ENCODE results near the gene SRI. TPM values are rescaled to one million over a fixed set of nuclear protein-coding genes. Genes with fewer than 3 reads are reported as not detected.
"Not testable (repeated sequence)": the region's sequence is repeated elsewhere in the genome, so short reads cannot be mapped to it uniquely, and the experiment has no call there.

The SRI gene
- total and polyA plus RNA-seq, 9 donors, result 75.4 to 105 (median 91.5) TPM

GRCh38 chr7:88165697-88166096 lies 54.1 kb downstream of the SRI start:
- Histone ChIP-seq H3K27me3 (ENCODE audit: control insufficient read depth, insufficient read depth, low read length) (no peaks in the 10 kb centered on the region), H3K4me3 (ENCODE audit: low read length) (no peak overlapping the region), H3K27ac (ENCODE audit: low read length) (no peak overlapping the region), H3K4me1 (ENCODE audit: control insufficient read depth, insufficient read depth, low read length) (no peaks in the 10 kb centered on the region), H3K9me3 (replicated peaks; ENCODE audit: control insufficient read depth, low read depth, low read length) (no peaks in the 10 kb centered on the region), H3K36me3 (ENCODE audit: control insufficient read depth, insufficient read depth, low read length) (no peaks in the 10 kb centered on the region)
- no peak for DNase-seq

DNA sequence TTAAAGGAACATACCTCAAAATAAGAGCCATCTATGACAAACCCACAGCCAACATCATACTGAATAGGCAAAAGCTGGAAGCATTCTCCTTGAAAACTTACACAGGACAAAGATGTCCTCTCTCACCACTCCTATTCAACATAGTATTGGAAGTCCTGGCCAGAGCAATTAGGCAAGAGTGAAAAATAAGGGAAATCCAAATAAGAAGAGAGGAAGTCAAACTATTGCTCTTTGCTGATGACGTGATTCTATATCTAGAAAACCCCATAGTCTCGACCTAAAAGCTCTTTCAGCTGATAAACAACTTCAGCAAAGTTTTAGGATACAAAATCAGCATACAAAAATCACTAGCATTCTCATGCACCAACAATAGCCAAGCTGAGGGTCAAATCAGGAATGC lies 60.1 kb downstream of the SRI start:
- DNase-seq; H3K36me3 ChIP-seq (ENCODE audit: control insufficient read depth, insufficient read depth, low read length); H3K4me3 ChIP-seq (ENCODE audit: low read length); H3K9me3 ChIP-seq (replicated peaks; ENCODE audit: control insufficient read depth, low read depth, low read length); H3K27ac ChIP-seq (ENCODE audit: low read length); H3K27me3 ChIP-seq (ENCODE audit: control insufficient read depth, insufficient read depth, low read length); H3K4me1 ChIP-seq (ENCODE audit: control insufficient read depth, insufficient read depth, low read length): not testable (repeated sequence)
- no CpG with 5 or more reads among the region's 2 CpGs for WGBS (ENCODE audit: insufficient coverage)

DNA sequence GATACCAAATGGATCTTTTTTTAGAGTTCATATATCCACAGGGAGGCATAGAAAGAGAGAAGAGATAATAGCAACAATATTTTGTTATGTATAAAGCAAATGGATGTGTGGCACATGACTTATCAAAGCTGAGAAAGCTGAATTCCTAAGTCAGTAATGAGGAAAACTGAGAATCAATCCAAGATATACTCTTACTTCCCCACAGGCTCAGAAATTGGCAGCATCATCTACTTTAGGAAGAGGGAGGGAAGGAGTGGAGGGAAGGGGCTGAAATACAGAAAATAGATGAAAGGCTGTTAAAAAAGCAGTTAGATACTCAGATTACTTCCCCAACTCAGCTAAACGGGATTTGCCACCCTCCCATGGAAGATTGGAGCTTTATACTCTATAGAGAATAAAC lies 63.5 kb downstream of the SRI start:
- H3K4me1 ChIP-seq (ENCODE audit: control insufficient read depth, insufficient read depth, low read length), result no peaks in the 10 kb centered on the region
- peaks cover 3% of the 10 kb centered on the region for H3K9me3 ChIP-seq (replicated peaks; ENCODE audit: control insufficient read depth, low read depth, low read length)
- H3K27me3 ChIP-seq (ENCODE audit: control insufficient read depth, insufficient read depth, low read length), result no peaks in the 10 kb centered on the region
- peak; percentile 51 for DNase-seq
- WGBS (ENCODE audit: insufficient coverage), result no CpG with 5 or more reads among the region's 1 CpG
- H3K36me3 ChIP-seq (ENCODE audit: control insufficient read depth, insufficient read depth, low read length), result no peaks in the 10 kb centered on the region
- H3K27ac ChIP-seq (ENCODE audit: low read length), result no peak overlapping the region
- no peak overlapping the region for H3K4me3 ChIP-seq (ENCODE audit: low read length)

GRCh38 chr7:88155756-88156155 lies 64.1 kb downstream of the SRI start:
- DNase-seq, result no peak
- Histone ChIP-seq H3K4me1 (ENCODE audit: control insufficient read depth, insufficient read depth, low read length) (no peaks in the 10 kb centered on the region), H3K9me3 (replicated peaks; ENCODE audit: control insufficient read depth, low read depth, low read length) (peaks cover 3% of the 10 kb centered on the region), H3K36me3 (ENCODE audit: control insufficient read depth, insufficient read depth, low read length) (no peaks in the 10 kb centered on the region), H3K27ac (ENCODE audit: low read length) (no peak overlapping the region), H3K27me3 (ENCODE audit: control insufficient read depth, insufficient read depth, low read length) (no peaks in the 10 kb centered on the region), H3K4me3 (ENCODE audit: low read length) (no peak overlapping the region)
- no CpG with 5 or more reads among the region's 4 CpGs for WGBS (ENCODE audit: insufficient coverage)

Other genes with a start within 250 kb of the SRI start
- 4.8 TPM for gene STEAP4, start 86.9 kb upstream of the SRI start, total RNA-seq
- 1 to 10 TPM; 3.2 to 4.8 (median 4.3) TPM for gene STEAP4, start 86.9 kb upstream of the SRI start, polyA plus RNA-seq (ENCODE audit: insufficient read depth in 1 of 8, insufficient read length in 8 of 8, low replicate concordance in 1 of 8)

All from muscle of leg (tissue), 11 donors.